HG03060 (cell line): ENCODE measurements around the gene TRMT6.

ENCODE experiments used
- ATAC-seq: cut with Tn5 transposase; IDR thresholded peaks from one replicate; pipeline ENCODE4 v1.9.1; 2021; ENCODE audit warnings: low read depth, moderate number of reproducible peaks; ENCODE audit not compliant: unreplicated experiment

TRMT6 gene

DNA sequence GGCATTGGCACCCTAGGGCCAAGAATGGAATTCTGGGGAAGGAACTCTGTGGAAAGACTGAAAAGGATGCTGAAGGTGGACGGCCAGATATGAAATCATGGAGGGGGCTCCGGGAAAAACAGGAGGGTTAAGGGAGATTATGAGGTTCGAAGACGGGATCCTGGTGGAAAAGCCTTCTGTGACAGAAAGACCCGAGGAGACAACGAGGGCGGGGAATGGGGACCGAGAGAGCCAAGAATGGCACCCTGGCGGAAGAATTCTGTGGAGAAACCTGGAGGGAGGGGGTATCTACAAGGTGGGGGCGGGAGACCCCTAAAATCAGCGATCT lies 426 bp downstream of the TRMT6 start:
- ATAC-seq = no peak

DNA sequence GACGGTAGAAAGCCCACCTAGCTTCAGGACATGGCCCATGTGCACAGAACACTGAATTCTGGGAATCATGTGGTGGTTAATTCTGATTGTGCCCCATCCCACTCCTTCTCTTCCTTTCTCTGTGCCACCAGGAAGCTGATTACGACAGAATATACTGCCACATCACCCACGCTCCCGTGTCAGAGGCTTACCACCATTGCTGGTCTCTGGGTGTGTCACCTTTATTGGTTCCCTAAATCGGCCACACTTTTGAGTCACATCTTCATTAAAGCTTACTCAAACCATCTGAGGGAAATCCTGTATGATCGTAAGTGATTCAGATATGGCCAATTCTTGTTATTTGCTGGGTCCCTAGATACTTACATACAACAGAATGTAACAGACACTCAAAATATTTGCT lies 3.1 kb downstream of the TRMT6 start:
- no peak for ATAC-seq

DNA sequence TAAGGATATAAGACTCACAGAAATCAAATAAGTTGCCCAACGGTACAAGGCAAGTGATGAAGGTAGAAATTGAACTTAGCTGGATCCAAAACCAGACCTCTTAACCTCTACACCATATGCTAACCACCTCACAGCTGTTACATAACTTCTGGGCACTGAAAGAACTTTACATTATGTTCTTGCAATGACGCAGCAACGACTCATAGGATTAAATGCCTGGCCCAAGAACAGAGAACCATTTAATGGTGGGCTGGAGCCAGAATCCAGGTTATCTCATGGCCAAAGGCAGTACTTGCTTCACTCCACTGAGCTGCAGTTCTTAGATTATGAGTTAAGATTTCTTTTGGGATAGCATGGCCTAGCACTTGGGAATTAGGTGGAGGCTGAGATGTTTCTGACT lies 4.4 kb downstream of the TRMT6 start:
- no peak for ATAC-seq

DNA sequence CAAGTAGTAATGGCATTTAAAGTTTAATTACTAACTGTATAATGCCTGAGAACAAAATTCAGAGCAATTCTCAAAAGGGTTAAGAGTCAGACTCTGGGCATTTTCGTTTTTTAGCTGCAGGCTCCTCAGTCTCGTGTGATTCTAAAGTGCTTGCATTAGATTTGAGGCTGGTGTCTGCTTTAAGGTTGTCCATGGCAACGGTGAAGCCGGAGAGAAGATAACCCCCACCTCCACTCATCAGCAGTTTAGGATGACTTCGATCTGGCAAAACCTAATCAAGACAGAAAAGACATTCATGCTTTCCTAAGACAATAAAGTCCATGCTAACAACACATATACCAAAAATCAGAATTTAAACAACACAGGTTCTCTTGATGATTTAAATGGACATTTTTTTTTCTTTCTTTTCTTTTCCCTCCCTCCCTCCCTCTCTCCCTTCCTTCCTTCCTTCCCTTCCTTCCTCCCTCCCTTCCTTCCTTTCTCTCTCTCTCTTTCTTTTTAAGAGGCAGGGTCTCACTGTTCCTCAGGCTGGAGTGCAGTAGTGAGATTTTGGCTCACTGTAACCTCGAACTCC lies 11.8 kb downstream of the TRMT6 start:
- no peak for ATAC-seq

DNA sequence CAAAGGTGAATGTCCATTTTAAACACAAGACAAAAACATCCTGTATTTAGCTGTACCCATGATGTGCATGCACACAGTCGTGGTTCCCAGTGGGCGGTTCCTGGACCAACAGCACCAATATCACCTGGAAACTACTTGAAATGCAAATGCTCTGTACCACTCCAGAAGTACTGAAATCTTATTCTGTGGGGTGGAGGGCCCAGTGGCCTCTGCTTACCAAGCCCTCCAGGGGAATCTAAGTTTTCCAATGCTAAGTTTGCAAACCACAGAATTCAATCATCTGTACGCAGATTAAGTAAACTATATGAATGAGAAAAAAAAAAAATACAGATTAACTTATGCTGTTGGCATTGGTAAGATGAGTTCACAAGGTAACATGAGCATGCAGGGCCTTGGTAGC lies 14.1 kb downstream of the TRMT6 start:
- ATAC-seq = no peak

DNA sequence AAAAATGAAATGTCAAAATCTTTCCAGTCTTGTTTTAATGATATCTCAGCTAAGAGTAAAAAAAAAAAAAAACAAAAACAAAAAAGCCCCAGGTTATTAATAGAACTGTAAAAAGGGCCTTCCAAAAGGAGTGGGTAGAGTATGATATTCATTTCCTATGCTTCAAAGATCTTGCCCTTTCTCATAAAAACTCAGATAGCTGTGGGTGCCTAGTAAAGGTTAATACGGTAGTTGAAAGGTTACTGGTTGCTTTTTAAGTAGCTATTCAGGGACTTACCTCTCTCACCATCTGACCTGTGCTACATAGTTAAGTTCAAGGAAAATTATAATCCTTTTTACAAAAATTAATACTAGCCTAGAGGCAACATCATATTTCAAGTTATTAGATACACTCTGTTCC lies 14.9 kb downstream of the TRMT6 start:
- ATAC-seq = no peak

DNA sequence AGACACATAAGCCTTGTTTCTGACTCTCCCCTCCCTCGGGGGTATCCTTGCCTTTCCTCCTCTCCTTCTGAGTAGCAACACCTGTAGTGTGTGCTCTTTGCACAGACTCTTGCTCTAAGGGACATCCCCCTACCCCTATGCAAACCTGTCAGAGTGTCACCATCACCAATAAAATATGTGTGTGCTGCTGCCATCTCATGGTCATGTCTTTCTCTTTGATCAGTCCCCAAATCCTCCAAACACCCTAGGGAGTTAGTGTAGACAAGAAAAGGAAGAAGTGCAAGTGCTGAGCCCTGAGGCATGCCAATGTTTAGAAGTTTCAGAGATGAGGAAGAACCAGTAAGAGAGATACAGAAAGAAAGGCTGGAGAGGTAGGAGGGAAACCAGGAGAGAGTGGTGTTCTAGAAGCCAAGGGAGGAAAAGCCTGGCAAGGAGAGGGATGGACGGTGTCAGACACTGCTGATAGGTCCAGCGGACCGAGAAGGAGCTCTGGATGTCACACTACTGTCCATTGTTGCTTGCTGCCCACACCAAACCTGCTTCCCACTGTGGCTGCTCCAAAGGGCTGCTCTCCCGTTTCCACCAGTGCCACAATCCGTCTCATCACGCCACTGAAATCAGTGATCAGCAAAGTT lies 16.4 kb downstream of the TRMT6 start:
- ATAC-seq = no peak

DNA sequence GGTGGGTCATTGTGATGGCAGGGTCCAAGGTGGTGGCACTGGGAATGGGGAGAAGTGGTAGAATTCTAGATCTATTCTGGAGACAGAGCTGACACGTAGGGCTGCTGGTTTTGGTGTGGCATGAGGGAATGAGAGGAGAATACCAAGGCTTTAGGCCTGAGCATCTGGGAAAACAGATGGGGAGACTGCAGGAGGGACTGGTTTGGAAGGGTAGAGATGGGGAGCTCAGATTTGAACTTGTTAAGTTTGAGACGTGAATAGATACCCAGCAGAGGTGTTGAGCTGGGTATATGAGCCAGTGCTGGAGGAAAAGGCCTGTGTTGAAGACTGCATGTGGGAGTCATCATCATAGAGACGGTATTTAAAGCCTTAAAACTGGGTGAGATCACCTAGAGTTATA lies 17.5 kb downstream of the TRMT6 start:
- no peak for ATAC-seq

DNA sequence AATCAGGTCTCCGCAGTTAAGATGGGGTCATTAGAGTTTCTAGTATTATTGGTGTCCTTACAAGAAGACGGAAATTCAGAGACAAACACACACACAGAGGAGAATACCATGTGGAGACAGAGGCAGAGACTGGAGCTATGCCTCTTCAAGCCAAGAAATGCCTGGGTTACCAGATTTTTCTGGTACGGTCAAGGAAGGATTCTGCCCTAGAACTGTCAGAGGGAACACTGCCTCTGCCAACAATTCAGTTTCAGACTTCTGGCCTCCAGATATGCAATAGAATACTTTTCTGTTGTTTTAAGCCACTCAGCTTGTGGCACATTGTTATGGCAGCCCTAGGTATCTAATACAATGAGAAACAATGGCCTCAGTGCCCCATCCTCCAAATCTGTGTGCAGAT lies 18.9 kb downstream of the TRMT6 start:
- ATAC-seq = no peak

DNA sequence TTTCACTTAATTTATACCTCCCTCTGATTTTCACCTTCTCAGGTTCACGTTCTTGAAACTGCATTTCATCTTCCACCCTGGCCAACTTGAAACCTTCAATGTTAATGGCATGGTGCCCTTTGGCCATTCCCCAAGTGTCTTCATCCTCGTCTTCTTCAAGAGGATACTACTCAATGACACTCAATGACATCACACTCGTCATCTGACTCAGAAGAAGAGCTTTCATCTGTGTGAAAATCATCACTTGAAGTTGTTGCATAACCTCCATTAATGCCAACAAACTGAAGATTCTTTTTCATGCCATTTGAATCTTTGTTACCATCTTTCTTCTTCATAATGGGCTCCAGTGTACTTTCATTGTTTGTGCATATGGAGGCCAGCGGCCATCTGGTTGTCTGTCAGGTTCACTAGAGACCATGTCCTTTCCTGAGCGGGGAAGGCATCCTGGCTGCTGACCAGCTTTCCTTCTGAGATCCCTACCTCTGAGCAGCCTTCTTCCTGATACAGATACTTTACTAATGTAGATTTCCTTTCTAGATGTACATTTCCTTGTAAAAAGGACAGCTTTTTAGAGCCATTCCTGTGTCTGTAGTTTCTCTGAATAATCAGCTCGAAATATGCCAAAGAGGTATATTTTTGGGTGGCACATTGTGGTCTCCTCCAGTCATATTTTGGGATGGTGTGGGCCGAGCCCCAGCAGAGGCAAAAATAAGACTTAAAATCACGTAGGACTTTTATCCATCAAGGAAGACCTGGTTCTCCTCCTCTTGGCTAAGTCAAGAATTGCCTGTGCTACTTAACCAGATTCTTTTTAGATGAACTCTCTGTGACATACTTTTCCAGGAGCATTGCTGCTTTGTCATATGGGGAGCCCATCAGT lies 21.3 kb downstream of the TRMT6 start:
- ATAC-seq = no peak

DNA sequence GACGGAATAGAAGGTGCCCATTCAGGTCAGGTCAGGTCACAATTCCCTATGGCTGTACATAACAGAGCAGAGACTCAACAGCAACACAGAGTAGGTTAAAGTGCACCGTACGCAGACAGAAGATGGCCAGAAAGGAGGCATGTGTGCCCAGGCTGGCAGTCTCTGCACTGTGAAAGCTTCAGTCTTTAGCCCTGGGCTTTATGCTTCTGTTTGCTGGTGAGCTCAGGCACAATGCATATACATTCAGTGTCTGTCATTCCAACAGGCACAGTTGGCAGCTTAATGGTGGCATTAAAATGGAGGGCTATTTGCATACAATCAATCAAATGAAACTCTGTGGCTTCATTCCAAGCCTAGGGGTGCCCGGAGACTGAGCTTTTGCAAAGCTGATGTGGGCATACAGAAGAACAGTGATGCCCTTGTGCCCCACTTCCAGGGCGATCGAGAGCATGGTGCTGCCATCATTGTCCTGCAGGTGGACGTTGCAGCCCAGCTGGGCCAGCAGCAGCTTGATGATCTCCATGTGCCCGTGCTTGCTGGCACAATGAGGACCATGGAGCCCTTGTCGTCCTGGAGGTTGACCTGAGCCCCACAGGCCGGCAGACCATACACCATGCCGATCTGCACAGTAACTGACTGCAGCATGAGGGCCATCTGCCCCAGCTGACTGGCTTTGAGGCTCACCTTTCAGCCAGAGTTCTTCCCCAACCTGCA lies 22.4 kb downstream of the TRMT6 start:
- no peak for ATAC-seq

DNA sequence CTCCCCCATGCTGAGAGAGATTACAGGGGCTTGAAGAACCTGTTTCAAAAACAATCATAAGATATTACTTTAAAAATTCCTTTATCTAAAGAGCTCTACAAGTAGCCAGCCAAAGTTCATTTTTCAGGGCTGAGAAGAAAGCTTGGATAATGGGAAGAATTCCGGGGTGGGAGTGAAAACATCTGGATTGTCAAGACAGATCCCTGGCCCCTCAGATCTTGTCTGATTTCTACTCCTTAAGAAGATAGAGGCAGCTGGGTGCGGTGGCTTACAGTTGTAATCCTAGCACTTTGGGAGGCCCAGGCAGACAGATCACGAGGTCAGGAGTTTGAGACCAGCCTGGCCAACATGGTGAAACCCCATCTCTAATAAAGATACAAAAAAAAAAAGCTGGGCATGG lies 24.8 kb downstream of the TRMT6 start:
- ATAC-seq = no peak

DNA sequence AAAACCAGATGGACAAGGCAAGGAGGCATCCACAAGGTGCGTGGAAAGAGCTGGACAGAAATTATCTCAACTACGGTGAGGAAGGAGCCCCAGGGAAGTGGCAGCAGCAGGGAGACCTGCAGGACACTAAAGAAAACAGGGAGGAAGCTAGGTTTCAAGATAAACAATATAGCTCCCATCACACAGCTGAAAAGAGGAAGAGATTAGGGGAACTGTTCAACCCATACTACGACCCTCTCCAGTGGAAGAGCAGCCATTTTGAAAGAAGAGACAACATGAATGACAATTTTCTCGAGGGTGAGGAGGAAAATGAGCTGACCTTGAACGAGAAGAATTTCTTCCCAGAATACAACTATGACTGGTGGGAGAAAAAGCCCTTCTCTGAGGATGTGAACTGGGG lies 26.8 kb downstream of the TRMT6 start:
- no peak for ATAC-seq

DNA sequence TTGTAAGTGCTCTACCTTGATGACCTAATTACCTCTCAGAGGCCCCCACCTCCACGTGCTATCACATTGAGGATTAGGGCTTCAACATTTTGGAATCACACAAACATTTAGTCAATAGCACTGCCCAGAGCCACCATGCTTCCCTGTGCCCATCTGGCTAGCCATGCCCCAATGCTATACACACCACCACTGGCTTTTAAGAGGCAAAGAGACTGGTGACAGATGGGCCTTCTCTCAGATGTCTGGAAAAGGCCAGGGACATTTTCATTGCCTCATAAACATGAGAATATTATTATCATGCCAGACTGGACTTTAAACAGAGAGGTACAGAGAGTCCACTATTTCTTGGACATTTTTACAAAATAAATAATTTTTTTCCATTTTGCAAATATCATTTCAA lies 29.8 kb downstream of the TRMT6 start:
- ATAC-seq = no peak

DNA sequence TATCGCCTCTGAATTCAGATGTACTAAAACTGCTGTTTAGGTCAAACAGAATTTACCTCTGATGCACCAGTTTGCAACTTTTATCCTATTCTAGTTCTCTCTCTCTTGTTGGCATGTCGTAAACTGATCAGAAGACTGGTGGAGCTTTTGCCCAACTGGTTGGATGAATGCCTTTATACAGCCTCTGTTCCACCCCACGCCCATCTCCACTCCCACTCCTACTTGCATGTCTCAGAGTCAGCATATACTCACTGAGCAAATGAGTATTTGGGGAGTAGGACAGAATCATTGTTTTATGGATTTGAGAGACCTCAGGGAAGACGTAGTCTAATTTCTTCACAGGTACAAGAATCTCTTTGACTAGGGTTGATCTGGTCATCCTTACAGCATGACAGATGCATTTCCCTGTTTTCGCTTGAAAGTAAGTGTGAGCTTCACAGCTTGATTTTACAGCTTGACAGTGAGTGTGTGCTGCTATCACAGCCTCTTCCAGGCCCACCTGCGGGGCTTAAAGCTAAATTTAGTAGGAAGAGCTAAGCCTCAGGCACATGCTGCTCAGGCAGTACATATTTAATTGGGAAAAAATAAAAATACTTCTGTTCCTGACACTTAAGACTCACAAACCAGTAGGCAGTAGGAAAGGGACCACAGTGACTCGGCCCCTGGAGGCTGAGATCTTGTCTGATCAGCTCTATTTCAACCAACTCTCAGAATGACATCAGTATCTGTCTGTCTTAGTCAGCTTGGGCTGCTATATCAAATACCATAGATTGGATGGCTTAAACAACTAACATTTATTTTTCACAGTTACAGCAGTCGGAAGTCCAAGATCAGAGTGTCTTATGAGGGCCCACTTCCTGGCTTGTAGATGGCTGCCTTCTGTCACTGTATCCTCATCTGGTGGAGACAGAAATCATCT lies 30.4 kb downstream of the TRMT6 start:
- no peak for ATAC-seq

DNA sequence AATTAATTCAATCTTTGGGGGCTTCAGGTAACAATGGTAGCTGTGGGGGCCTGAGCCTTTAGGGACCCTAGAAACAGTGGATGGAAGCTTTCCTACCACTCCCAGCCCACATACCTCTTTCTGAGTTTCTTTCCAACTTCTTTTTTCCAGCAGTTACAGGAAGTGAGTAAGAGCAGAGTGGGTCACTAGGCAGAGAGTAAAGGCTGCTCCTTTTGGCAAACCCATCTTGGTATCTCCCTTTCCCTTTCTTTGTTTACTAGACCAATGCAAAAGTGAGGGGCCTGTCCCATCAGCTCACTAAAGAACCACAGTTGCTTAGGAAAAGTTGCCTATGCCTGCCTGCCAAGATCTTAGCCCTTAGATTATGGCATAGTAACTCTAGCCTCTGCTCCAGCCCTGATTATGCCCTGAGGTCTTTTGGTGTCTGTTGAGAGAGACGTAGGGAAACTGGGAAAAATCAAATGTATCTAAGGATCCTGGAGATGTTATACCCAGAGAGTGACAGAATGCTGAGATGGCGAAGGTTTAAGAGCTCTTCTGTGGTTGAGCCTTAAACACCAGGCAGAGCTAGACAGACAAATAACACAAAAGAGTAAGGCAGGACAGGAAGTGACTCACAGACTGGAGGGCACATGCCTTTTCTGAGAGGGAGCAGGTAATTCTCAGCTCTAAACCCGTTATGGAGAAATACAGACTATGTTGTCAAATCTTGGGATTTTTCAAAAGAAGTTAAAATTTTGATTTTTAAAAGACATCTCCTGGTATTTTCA lies 31.3 kb downstream of the TRMT6 start:
- ATAC-seq = no peak

DNA sequence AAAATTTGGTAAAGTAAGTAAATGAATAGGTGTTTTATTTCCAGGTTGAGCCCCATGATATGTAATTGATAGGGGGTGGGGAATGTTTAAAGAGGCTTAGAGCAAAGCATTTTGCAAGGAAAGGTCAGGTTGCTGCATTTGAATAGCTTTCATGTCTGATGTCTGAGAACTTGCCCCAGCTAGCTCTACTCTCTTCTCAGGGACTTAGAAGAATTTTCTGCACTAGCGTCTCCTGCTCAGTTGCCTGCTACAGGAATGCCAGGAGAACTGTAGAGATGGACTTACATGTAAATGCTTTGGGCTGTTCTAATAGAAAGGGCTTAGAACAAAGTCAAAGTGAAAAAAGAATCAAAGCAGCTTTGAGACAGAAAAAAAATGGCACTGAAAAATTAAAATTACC lies 35.5 kb downstream of the TRMT6 start:
- ATAC-seq = no peak

DNA sequence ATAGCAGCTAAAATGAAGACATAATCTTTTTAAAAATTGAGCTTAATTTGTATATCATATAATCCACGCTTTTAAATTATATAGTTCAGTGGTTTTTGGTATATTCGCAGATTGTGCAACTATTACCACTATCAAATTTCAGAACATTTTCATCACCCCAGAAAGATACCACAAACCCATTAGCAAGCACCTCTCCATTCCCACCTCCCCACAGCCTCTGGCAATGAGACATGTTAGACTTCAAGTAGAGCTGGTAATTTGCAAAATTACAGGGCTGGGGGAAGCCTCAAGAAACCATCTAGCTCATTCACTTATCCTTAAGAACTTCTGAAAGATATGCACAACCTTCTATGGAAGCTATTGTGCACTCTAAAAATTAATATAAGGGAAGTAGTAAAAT lies 37.2 kb downstream of the TRMT6 start:
- ATAC-seq = no peak

DNA sequence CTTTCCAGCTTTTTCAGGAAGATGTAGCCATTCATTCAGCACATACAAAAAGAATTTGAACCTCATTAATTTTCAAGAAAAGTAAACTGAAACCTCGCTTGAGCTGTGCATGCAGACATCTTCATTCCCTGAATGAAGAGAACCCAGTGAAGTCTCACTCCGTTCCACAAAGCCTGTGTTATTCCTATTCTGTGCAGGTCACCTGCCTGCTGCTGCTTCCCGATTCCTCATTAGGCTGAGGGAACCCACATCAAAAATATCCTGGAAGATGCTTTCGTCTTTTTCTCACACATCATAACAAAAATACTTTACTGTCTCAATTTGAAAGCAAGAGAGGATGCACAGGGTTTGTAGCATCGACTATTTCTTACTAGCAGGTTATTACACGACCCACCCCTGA lies 40.1 kb downstream of the TRMT6 start:
- ATAC-seq = no peak

DNA sequence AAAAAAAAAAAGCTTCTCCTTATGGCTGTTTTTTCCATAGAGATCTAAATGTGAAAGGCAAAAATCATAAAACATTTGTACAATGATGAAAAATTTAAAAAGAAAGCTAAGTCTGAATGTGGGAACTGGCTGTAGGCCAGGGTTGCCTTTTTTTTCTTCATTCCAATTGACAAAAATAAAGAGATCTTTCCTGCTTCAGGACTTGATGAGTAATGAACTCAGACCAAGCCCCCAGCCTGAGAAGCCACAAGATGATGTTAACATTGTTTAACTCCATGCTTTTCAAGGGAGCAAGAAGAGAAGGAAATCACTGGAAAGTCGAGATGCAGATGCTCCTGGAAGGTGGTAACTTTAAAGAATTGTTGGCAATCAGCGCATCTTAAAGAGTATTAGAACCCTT lies 41.4 kb downstream of the TRMT6 start:
- ATAC-seq = no peak
